NCI-H82 treated with DMSO at 0.1 percent for 48 hours (cell line): ENCODE results near the gene FOXN3.
"Not testable (repeated sequence)": the region's sequence is repeated elsewhere in the genome, so short reads cannot be mapped to it uniquely, and the experiment has no call there.

Experiments used
- DNase-seq: peaks from one replicate; lab custom pipeline; 2025; ENCODE audit not compliant: unreplicated experiment; lab: John Stamatoyannopoulos, UW

FOXN3 gene

DNA sequence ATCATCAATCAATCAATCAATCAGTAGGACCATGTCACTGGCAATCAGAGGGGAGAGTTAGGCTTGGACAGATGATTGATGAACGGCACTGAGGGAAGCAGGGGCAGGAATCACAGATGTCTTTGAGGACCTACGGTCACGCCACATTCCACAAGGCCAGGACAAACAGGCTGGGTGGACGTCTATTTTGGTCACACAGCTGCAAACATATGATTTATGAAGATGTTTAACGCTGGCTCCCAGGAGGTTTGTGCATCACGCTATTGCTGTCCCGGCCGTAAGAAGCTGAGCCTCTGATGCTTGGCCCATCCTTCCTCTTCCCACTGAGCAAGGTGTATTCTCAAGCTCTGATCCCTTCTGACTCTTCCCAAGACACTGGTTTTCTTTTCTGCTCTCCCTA is 160.8 kb downstream of the FOXN3 start:
- no peak for DNase-seq

DNA sequence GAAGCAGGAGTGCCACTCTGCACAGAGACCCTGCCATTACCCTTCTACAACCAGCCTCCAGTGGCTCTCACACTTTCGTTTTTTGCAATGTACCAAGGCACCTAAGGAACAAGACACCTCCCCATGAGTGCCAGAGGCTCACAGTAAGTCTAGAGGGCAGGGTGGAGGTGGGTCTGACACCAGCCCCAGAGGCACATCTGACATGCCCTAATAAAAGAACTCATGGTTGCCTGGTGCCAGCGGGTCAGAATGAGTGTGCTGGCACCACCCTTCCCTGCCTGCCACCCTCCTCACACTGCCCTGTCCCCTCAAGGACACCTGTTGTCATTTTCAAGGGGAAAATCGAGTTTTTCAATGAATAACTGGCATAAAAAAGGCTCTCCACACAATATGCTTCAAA is 161.2 kb downstream of the FOXN3 start:
- no peak for DNase-seq

DNA sequence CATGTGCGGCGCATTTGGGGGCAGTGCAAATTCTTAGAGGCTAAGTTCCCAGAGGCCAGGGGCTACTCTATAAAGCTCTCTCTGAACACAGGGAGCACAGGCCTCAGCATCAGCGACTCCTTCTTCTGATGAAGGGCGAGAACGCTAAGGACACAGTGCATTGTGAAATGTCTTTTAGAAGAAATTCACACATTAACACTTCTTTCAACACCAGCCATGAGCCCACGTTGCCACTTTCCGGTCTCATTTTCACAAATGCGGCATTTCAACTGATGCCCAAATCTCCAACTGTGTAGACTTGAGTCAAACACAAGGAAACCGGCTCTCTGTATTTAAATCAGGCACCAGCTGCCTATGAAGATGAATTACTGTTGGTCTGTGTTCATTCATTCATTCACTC is 162.0 kb downstream of the FOXN3 start:
- DNase-seq, result no peak

DNA sequence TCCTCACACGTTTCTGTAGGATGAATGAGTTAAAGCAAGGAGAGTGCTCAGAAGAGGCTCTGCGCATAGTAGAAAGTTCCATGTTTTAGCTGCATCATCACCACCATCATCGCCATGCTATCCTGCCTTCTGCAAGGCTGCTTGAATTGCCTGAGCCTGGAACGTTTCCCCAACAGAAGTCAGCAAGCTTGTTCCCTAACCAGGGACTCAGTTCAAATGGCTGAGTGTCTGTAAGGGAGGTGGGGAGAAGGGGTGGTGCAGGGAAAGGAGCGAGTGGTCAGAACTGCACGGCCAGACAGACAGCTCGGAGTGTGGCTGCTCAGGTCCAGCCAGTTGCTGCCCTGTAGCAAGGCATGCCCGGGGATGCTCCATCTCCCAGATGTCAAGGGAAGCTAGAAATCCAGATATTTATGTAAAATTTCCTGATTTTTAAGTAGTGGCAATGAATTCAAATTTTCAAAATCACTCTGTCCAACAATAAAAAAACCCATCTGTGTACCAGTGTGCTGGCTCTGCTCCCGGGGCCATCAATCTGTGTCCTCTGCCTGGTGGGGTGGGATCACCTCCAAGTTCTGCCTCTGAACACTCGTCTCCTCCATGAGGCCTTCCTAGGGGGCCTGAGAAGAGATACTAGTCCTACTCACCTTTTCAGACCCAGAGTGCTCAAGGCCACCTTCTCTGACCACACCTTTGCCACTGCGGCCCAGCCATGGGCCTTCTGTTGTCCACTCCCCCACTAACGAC is 162.7 kb downstream of the FOXN3 start:
- no peak for DNase-seq

DNA sequence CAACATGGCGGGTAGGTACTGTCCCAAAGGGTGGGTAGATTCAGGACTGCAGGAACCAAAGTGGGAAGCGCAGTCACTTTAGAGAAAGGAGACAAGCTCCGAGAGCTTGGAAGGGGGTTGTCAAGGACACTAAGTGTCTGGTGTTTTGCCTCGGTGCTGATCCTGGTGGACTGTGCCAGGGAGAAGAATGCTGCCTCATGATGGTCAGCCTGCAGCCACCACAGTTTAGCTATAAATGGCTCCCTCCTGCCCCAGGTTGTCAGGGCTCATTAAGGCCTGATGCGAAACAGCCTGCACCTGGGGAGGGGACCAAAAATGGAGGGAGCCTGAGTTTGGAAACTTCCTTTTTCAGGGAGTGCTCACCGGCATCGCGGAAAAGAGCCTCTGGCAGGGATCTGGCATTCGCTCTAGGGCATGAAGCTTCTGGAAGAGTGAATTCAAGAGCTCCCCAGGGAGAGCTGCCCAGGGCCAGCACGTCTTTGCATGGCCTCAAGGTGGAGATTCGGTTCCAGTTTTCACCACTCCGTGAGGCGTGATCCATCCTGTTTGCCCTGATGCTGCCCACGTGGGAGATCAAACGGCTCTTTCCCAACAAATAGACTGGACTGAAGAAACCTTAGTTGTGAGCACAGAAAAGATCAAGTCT is 164.0 kb downstream of the FOXN3 start:
- DNase-seq, result no peak

DNA sequence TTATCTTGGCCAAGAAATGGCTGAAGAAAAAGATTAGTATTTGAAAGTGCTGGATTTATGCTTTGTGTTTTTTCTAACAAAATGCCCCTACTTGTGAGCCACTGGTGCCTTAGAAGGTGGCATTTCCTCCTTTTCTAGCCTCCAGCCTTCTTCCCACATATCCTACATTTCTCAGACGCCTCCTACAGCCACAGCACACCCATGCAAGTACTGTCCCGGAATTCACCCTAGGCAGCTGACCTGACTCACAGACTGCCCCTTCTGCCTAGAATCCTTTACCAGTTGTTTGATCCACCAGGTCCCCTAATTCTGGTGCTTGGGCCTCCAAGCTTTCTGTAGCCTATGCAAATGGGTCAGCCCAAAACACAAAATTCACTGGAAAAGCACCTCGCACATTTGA is 166.0 kb downstream of the FOXN3 start:
- DNase-seq, result no peak

DNA sequence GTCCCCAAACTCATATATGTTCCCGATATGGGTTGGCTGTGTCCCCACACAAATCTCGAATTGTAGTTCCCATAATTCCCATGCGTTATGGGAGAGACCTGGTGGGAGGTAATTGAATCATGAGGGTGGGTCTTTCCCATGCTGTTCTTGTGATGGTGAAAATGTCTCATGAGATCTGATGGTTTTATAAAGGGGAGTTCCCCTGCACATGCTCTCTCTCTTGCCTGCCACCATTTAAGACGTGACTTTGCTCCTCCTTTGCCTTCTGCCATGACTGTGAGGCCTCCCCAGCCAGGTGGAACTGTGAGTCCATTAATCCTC is 166.4 kb downstream of the FOXN3 start:
- not testable (repeated sequence) for DNase-seq

DNA sequence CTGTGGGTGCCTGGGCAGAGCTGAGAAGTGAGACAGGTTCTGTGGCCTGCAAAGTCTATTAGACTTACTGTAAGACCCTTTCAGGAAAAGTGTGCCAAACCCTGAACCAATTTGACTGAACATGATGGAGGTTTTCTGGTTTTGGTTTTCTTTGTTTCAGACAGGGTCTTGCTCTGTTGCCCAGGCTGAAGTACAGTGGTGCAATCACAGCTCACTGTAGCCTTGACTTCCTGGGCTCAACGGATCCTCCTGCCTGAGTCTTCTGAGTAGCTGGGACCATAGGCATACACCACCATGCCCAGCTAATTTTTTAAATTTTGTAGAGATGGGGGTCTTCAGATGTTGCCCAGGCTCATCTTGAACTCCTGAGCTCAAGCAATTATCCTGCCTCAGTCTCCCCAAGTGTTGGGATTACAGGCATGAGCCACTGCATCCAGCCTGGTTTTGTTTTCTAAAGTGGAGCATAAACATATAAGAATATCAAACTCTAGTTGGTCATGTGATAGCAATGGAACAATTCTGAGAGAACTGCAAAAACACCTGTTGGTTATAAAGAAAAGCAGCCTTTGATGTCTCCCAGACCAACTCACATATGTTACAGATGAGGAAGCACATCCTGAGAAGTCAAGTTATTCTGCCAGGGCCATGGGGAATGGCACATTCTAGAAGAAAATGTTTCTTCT is 166.9 kb downstream of the FOXN3 start:
- no peak for DNase-seq

DNA sequence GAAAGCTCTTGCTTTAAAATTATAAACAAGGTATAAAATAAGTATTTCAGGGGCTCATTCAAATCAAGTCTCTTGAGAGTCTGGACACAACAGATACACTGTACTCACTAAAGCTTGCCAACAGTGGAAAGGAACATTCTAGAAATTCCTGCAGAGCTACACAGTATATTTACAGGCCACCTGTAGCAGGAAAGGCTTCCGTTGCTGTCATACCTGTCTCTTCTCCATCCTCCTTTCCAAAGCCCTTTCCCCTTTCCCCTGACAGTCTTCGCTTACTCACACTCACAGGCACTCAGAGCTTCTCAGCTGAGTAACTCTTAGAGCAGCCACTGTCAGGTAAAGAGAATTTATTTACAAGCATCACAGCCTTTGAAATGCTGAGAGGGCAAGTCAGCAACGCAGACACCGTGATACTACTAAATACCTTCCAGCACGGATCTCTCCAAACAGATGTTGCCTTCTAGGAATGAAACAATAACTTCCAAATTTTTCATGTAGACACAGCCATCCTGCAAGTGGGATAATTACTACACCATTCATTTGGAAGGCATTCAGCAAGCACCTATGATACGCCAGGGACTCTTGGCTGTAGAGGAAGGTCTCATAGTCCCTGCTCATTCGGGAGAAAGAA is 167.9 kb downstream of the FOXN3 start:
- no peak for DNase-seq

DNA sequence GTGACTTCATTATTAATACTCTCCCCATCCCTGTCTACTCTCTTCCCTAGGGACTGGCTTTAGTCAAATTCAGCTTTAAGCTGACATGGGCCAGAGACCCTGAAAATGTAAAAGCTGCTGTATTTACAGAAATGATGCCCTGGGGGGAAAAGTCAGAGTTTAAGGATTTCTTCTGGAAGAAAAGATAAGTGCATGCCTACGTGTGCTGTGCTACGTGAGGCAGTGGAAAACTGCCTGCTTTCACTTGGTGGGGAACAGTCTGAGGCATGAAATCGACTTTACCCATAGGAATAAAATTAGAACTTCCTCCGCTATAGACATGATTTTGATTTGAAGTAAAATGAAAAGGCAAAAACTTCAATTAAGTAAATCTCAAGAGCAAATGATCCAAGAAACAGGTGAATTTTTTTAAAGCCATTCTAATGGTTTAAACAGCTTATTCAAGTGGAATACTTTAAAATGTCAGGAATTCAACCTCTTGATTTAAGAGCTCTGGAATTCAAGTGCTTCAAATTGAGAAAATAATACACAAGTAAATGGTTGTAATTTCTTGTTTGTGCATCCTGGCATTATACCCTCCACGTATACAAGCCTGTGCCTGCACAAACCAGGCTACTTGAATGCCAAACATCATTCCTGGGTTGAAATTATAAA is 168.5 kb downstream of the FOXN3 start:
- no peak for DNase-seq

DNA sequence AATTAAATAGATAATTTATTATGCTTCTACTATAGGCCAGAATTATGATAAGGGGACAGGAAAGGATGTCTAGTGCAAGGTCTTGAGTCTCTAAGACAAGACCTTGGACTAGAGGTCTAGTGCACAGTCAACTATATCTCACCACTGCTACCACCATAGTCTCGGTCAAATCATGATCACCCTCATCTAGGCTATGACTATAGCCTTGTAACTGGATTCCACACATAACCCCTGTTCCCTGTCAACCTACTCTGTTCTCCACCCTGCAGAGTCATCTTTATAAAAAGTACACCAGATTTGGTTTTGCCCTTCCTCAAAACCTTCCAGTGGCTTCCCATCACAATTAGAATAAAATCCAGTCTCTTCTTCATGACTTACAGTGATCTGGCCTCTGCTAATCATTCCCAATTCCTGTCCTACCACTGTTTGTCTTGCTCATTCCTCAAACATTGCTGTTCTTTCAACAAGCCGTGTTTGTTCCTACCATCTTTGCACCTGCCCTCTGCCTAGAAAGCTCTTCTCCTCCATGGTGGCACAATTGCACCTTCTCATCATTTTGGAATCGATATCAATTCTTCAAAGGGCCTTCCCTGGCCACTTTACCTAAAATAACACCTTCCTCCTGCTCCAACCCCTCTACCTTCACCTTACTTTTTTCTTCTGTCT is 169.4 kb downstream of the FOXN3 start:
- no peak for DNase-seq

DNA sequence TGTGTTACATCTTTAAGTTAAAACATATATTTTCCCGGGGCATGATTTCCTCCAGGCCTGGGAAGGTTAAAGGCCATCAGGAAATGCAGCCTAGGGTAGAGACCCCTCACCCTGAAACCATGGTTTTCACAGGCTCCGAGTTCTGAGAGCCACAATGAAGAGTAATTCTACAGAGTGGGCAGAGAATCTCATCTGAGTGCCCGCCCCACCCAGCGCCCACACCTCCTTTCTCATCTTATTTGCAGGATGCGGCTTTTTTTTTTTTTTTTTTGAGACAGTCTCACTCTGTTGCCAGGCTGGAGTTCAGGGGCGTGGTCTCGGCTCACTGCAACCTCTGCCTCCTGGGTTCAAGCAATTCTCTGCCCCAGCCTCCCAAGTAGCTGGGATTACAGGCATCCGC is 170.7 kb downstream of the FOXN3 start:
- DNase-seq, result no peak

DNA sequence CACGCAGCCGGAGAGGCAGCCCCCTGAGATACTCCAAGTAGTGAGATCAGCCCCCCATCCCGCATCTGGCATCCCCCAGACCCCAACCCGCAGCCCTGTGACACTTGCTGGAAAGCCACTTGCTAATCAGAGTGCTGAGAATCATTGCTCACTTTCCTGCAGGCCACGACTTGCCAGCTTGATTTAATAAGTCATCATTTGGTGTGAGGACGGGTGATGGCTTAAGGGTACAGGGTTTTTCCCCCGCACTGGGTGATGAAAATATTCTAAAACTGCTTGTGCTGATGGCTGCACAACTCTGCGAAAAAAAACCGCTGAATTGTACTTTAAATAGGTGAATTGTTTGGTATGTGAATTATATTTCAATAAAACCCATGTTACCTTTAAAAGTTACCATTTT is 171.2 kb downstream of the FOXN3 start:
- DNase-seq, result no peak

DNA sequence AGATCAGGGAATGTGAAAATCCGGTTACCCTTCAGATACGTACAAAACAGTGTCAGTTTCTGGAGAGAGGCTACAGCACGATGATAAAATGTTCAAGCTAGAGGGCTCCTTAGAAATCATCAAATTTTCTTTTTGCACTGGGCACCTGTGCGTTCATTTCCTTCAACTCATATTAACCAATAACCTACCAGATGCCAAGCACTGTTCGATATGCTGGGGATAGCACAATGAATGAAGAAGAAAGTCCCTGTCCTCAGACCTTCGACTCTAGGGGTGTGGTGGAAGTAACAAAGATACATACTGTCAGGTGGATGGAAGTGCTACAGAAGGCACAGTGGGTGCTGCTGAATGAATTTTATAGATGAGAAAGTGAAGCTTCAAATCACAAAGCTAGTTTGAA is 172.3 kb downstream of the FOXN3 start:
- DNase-seq, result no peak

DNA sequence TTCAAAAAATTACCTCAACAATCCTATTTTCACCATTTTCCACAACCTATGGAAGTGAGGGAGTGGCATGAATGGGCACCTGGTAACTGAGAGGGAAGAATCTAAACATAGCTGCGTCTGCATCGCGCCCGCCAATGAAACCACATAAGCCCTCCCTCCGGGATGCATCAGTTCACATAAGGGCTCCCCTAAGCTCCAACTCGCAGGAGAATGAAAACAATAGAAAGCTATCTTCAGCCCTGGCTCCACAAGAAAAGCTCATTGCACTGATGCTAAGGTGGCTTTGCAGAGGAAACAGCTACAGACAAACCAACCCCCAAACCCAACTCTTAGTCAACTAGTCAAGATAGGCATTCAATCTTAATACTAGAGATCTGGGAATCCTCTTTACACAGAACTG is 173.3 kb downstream of the FOXN3 start:
- DNase-seq, result no peak

DNA sequence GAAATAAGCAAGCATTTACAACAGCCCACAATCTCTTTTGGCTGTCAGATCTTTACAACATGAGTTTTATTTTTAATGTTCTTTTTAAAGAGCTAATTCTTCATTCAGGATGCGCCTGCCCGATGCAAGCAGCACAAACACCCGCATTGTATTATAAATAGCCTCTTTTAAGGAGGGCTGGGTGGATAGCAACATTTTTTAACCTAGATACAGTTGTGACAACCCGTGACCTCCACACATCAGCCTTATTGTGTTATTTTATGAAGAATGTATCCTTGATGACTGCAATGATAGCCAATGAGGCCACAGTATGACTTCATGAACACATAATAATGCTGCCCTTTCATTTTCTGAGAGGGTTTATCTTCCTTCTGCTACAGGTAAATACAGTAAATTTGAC is 173.7 kb downstream of the FOXN3 start:
- no peak for DNase-seq

DNA sequence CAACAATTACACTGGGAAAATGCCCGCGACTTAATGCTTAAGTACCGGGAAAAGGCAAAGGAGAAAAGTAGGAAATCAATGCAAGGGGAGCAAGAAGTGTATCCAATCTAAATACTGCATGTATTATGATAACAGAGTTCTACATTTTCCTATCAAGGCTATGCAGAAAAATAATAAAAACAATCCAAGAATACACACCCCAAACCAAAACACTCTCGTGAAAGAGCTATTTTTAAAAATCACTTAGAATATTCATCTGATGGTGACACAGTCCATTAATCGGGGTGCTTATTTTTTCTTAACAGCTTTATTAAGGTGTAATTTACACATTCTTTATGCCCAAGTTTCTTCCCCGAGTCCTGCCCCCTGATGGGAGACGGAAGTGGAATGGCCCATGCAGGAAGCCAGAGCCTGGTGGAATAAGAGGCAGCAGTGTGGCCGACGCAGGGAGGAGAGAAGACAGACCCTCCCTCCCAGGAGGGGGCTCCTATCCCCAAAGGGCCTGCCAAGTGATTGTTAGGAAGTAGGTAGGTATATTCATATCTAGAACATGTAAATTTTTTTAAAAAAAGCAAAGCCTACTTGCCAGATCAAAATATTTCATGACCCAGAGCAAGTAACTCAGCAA is 174.3 kb downstream of the FOXN3 start:
- no peak for DNase-seq

DNA sequence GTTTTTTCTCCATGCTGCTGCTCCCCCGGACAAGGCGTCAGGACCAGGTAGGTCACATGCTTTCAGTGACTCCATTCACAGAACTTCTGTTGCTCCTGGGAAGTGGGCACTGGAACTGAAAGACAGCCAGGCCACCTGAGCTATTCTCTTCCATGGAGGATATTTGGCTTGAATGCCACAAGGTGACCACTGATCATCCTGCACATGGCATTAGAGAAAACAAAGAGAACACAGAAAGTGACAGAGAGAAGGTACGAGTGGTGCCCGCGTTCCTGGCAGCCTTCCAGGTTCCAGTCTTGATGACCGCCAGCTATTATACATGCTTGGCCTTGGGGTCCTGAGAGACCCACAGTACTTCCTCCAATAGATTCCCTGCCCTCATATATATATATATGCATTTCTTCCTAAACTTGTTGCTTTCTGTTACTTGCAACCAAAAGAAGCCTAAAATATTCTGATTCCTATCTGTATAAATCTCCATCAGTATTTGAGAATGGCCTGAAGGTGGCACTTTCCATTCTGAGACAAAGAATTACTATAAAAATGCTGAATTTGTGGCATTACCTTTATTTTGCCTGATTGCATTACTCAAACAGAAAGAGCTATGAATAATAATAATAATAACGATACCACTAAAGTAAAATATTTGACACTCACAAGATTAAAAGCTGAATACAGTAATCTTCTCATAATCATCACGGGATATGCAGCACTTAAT is 174.9 kb downstream of the FOXN3 start:
- no peak for DNase-seq

DNA sequence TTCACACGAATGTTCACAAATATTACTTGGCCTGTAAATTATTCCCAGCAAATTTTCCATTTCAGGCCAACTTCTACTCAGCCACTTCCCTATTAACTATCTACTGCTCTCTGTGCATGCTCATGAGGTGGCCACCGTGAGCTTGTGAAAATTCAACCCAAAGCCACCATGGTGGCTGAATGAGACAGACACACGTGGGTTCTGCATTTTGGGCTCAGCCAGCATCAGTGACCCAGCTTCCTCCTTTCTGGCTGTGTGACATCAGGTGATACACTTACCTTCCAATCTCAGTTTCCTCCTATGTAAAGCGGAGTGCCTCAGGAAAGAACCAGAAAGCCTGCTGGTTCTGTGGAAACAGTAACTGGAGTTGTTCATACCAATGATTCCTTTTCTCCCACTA is 175.8 kb downstream of the FOXN3 start:
- DNase-seq, result no peak

DNA sequence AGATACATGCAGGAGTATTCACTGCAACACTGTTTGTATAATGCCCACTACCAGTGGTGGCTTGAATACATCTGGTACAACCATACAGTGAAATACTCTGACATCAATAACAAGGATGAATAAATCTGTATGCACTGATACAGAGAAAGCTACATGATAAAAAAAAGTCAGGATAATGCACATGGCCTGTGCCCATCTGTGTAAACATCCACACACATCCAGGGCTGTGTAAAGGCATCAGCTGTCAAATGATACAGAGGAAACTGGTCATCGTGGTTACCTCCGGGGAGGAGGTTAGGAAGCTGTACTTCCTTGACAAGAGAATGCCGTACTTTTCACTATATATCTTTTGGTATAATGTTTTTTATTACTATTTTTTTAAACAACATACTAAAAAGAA is 176.6 kb downstream of the FOXN3 start:
- DNase-seq, result no peak
